ENCODE data around the gene TERT. TPM values are rescaled to one million over a fixed set of nuclear protein-coding genes. Genes with fewer than 3 reads are reported as not detected.

Gene TERT
- total and polyA plus RNA-seq, 4 donors = 0.02 TPM; not detected in 3

DNA sequence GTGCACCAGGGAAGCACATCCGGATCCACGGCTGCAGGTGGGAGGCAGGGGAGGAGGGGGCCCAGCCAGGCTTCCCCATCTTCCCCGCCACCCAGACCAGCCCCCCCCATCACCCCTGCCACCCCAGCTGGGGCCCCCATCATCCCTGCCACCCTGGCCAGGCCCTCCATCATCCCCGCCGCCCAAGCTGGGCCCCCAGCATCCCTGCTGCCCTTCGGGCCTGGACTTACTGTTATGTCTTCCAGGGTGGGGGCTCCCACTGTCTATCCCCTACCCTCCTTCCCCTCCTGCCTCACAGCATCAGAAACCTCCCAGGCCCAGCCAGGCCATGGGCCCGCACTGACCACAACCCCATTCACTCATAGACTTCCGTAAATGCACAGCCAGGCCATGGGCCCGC lies 42.2 kb downstream of the TERT start:
- ATAC-seq (ENCODE audit: insufficient read depth, low FRiP score) (no peak), DNase-seq (no peak)
- Histone ChIP-seq H3K27me3 (ENCODE audit: control insufficient read depth in 3 of 3, insufficient read depth in 3 of 3, low read length in 2 of 3) (peaks cover 0 to 3% (median 0%) of the 10 kb centered on the region in 3 donors), H3K4me1 (ENCODE audit: control insufficient read depth in 5 of 5, insufficient read depth in 5 of 5, low read length in 5 of 5) (no peaks in the 10 kb centered on the region), H3K27ac (ENCODE audit: low read depth in 1 of 2, low read length in 1 of 2) (no peak overlapping the region), H3K4me3 (no peak overlapping the region), H3K9me3 (ENCODE audit: control insufficient read depth in 4 of 4, insufficient read depth in 3 of 4, low read length in 3 of 4) (peaks cover 0 to 2% (median 0%) of the 10 kb centered on the region in 4 donors), H3K9ac (ENCODE audit: insufficient read depth in 1 of 2, low read length in 2 of 2) (no peak overlapping the region), H3K36me3 (ENCODE audit: control insufficient read depth in 4 of 4, insufficient read depth in 4 of 4, low read length in 4 of 4) (no peaks in the 10 kb centered on the region)
- 90 to 97% methylated on average over 6 to 9 of the region's 9 CpGs for WGBS, 2 donors
- TF ChIP-seq, protein P1, sequence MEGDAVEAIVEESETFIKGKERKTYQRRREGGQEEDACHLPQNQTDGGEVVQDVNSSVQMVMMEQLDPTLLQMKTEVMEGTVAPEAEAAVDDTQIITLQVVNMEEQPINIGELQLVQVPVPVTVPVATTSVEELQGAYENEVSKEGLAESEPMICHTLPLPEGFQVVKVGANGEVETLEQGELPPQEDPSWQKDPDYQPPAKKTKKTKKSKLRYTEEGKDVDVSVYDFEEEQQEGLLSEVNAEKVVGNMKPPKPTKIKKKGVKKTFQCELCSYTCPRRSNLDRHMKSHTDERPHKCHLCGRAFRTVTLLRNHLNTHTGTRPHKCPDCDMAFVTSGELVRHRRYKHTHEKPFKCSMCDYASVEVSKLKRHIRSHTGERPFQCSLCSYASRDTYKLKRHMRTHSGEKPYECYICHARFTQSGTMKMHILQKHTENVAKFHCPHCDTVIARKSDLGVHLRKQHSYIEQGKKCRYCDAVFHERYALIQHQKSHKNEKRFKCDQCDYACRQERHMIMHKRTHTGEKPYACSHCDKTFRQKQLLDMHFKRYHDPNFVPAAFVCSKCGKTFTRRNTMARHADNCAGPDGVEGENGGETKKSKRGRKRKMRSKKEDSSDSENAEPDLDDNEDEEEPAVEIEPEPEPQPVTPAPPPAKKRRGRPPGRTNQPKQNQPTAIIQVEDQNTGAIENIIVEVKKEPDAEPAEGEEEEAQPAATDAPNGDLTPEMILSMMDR (IDR thresholded peaks at IDR 0.05; ENCODE audit: control extremely low read depth, extremely low read depth) = no peak

DNA sequence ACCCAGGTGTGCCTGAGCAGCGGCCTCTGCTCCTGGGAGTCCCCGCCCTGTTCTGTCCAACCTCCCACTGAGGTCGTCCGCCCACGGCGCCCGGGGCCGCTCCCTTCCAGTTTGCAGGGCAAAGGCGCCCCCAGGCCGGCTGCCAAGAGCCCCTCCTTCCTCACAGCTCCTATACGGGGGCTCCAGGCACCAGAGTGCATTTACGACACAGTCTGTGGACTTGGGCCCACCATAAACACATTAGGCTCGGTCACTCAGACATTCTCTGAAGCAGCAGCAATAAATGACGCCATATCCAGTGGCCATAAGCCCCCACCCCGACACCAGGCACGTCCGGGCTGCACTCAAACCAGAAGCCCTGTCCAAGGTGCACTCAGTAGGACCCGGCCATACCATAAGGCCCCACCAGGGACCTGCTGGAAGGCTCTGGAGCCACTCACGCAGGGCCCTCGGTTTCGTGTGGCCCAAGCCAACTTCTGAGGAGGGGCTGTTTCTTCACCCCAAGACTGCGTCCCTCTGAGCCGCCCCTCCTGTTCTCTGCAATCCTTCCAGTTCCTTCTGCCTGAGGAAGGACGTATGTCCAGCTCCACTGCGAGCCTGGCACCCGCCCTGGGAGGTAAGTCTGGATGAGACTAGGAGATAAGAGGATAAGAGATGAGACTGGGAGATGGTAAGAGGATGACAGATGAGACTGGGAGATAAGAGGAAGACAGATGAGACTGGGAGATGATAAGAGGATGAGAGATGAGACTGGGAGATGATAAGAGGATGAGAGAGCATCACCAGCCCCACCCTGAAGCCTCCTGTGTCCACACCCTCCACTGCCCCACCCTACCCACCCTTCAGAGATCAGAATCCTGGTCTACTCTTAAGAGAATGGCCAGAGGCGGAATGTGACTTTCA lies 42.9 kb downstream of the TERT start:
- WGBS, 2 donors = 59 to 64% methylated on average over 27 of the region's 27 CpGs

DNA sequence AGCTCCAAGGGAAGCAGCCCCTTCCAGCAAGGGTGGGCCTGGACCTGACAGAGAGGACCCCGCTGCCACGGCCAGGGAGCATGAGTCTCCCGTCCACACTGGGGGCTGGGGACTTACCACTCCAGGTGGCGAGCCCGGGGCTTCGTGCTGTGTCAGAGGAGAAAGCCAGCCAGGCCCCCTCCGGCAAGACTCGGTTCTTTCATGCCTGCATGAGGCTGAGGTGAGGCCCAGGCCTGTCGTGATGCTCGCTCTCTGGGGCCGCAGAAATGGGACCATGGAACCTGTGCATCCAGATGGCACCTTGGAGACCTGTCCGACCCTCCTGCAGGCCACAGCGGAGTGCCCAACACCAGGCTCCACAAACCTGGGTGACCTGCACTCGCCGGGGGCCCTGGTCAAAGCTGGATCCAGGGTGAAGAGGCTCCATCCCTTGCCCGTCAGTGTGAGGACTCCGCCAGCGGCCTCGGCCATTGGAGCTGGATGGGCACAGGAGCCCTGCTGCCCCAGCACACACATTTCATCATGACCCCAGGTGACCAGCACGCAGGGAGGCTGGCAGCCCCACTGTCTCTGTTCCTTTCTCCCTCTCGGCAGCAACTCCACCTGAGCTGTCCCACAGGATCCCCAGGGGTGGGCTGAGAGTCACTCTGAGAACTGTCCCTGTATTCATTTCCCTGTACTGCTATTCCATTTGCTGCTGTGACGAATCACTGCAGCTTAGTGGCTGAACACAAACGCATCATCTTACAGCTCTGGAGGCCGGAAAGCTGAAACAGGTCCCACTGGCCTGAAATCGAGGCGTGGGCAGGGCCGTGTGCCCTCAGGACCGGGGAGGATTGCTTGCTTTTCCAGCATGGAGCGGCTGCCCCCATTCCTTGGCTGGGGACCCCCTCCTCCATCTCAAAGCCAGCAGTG lies 45.2 kb downstream of the TERT start:
- ATAC-seq (ENCODE audit: insufficient read depth, low FRiP score) (no peak), DNase-seq (no peak)
- TF ChIP-seq, protein P1 (IDR thresholded peaks at IDR 0.05; ENCODE audit: control extremely low read depth, extremely low read depth) = no peak
- H3K9ac ChIP-seq (ENCODE audit: insufficient read depth in 1 of 2, low read length in 2 of 2) = no peak overlapping the region
- WGBS, 2 donors = 76 to 87% methylated on average over 29 of the region's 29 CpGs
- no peaks in the 10 kb centered on the region for H3K4me1 ChIP-seq (ENCODE audit: control insufficient read depth in 5 of 5, insufficient read depth in 5 of 5, low read length in 5 of 5)
- peaks cover 0 to 2% (median 0%) of the 10 kb centered on the region in 4 donors for H3K9me3 ChIP-seq (ENCODE audit: control insufficient read depth in 4 of 4, insufficient read depth in 3 of 4, low read length in 3 of 4)
- H3K4me3 ChIP-seq = no peak overlapping the region
- no peak overlapping the region for H3K27ac ChIP-seq (ENCODE audit: low read depth in 1 of 2, low read length in 1 of 2)
- no peaks in the 10 kb centered on the region for H3K36me3 ChIP-seq (ENCODE audit: control insufficient read depth in 4 of 4, insufficient read depth in 4 of 4, low read length in 4 of 4)
- peaks cover 0 to 18% (median 9%) of the 10 kb centered on the region in 3 donors for H3K27me3 ChIP-seq (ENCODE audit: control insufficient read depth in 3 of 3, insufficient read depth in 3 of 3, low read length in 2 of 3)

More for the DNA sequence above, 42.9 kb downstream of the TERT start:
- H3K9ac ChIP-seq (ENCODE audit: insufficient read depth in 1 of 2, low read length in 2 of 2) = no peak overlapping the region
- TF ChIP-seq, protein P1 (IDR thresholded peaks at IDR 0.05; ENCODE audit: control extremely low read depth, extremely low read depth) = no peak
- H3K9me3 ChIP-seq (ENCODE audit: control insufficient read depth in 4 of 4, insufficient read depth in 3 of 4, low read length in 3 of 4) = peaks cover 0 to 2% (median 0%) of the 10 kb centered on the region in 4 donors
- H3K4me1 ChIP-seq (ENCODE audit: control insufficient read depth in 5 of 5, insufficient read depth in 5 of 5, low read length in 5 of 5) = no peaks in the 10 kb centered on the region
- no peak overlapping the region for H3K4me3 ChIP-seq
- DNase-seq = no peak
- peaks cover 0 to 5% (median 0%) of the 10 kb centered on the region in 3 donors for H3K27me3 ChIP-seq (ENCODE audit: control insufficient read depth in 3 of 3, insufficient read depth in 3 of 3, low read length in 2 of 3)
- ATAC-seq (ENCODE audit: insufficient read depth, low FRiP score) = no peak
- H3K27ac ChIP-seq (ENCODE audit: low read depth in 1 of 2, low read length in 1 of 2) = no peak overlapping the region
- no peaks in the 10 kb centered on the region for H3K36me3 ChIP-seq (ENCODE audit: control insufficient read depth in 4 of 4, insufficient read depth in 4 of 4, low read length in 4 of 4)
